Measurements from ENCODE around the gene CABCOCO1. TPM values are rescaled to one million over a fixed set of nuclear protein-coding genes. Genes with fewer than 3 reads are reported as not detected.

CABCOCO1 gene
- total RNA-seq (2014; rRNA removed; shearing (Covaris generic); ENCODE audit: low replicate concordance) = 0.24 and 1.6 TPM in 2 replicates

GRCh38 chr10:61662794-61663259, at the start of gene CABCOCO1:
Gene CABCOCO1, plus strand, starts transcription at chr10:61662929. Its CDS starts 44 bp downstream, at chr10:61662973.
- DNase-seq (ENCODE audit: low read depth) = peak; percentile 78
- in situ Hi-C loops (cut with HindIII; ENCODE audit: low pct_unique_long_range_greater_than_20kb, low sequenced_read_pairs) = no loop called here

- in situ Hi-C loops (cut with HindIII; ENCODE audit: low pct_unique_long_range_greater_than_20kb, low sequenced_read_pairs) = no loop called here
- DNase-seq (ENCODE audit: low read depth) = no peak
Measured at GRCh38 chr10:61613665-61614064, 49.1 kb upstream of the CABCOCO1 start.

- DNase-seq (ENCODE audit: low read depth) = no peak
- in situ Hi-C loops (cut with HindIII; ENCODE audit: low pct_unique_long_range_greater_than_20kb, low sequenced_read_pairs) = no loop called here
Measured at GRCh38 chr10:61616611-61617010, 46.1 kb upstream of the CABCOCO1 start.

GRCh38 chr10:61617180-61617579, 45.5 kb upstream of the CABCOCO1 start:
- in situ Hi-C loops (cut with HindIII; ENCODE audit: low pct_unique_long_range_greater_than_20kb, low sequenced_read_pairs) = no loop called here
- no peak for DNase-seq (ENCODE audit: low read depth)

- in situ Hi-C loops (cut with HindIII; ENCODE audit: low pct_unique_long_range_greater_than_20kb, low sequenced_read_pairs) = no loop called here
- no peak for DNase-seq (ENCODE audit: low read depth)
Measured at GRCh38 chr10:61617586-61617985, 45.1 kb upstream of the CABCOCO1 start.

- in situ Hi-C loops (cut with HindIII; ENCODE audit: low pct_unique_long_range_greater_than_20kb, low sequenced_read_pairs) = no loop called here
- DNase-seq (ENCODE audit: low read depth) = no peak
Measured at GRCh38 chr10:61618388-61618961, 44.3 kb upstream of the CABCOCO1 start.

- in situ Hi-C loops (cut with HindIII; ENCODE audit: low pct_unique_long_range_greater_than_20kb, low sequenced_read_pairs) = no loop called here
- no peak for DNase-seq (ENCODE audit: low read depth)
Measured at GRCh38 chr10:61620506-61620905, 42.2 kb upstream of the CABCOCO1 start.

GRCh38 chr10:61621605-61622051, 41.1 kb upstream of the CABCOCO1 start:
- no peak for DNase-seq (ENCODE audit: low read depth)
- in situ Hi-C loops (cut with HindIII; ENCODE audit: low pct_unique_long_range_greater_than_20kb, low sequenced_read_pairs) = no loop called here

GRCh38 chr10:61623161-61623560, 39.6 kb upstream of the CABCOCO1 start:
- in situ Hi-C loops (cut with HindIII; ENCODE audit: low pct_unique_long_range_greater_than_20kb, low sequenced_read_pairs) = no loop called here
- DNase-seq (ENCODE audit: low read depth) = no peak

- DNase-seq (ENCODE audit: low read depth) = no peak
- in situ Hi-C loops (cut with HindIII; ENCODE audit: low pct_unique_long_range_greater_than_20kb, low sequenced_read_pairs) = no loop called here
Measured at GRCh38 chr10:61626209-61626608, 36.5 kb upstream of the CABCOCO1 start.

- in situ Hi-C loops (cut with HindIII; ENCODE audit: low pct_unique_long_range_greater_than_20kb, low sequenced_read_pairs) = no loop called here
- no peak for DNase-seq (ENCODE audit: low read depth)
Measured at GRCh38 chr10:61627266-61627665, 35.5 kb upstream of the CABCOCO1 start.

- DNase-seq (ENCODE audit: low read depth) = no peak
- in situ Hi-C loops (cut with HindIII; ENCODE audit: low pct_unique_long_range_greater_than_20kb, low sequenced_read_pairs) = no loop called here
Measured at GRCh38 chr10:61628151-61628874, 34.4 kb upstream of the CABCOCO1 start.

- DNase-seq (ENCODE audit: low read depth) = peak; percentile 85
- in situ Hi-C loops (cut with HindIII; ENCODE audit: low pct_unique_long_range_greater_than_20kb, low sequenced_read_pairs) = no loop called here
Measured at GRCh38 chr10:61628875-61629513, 33.7 kb upstream of the CABCOCO1 start.

GRCh38 chr10:61629576-61629975, 33.2 kb upstream of the CABCOCO1 start:
- DNase-seq (ENCODE audit: low read depth) = no peak
- in situ Hi-C loops (cut with HindIII; ENCODE audit: low pct_unique_long_range_greater_than_20kb, low sequenced_read_pairs) = no loop called here

GRCh38 chr10:61632057-61632670, 30.6 kb upstream of the CABCOCO1 start:
- peak; percentile 60 for DNase-seq (ENCODE audit: low read depth)
- in situ Hi-C loops (cut with HindIII; ENCODE audit: low pct_unique_long_range_greater_than_20kb, low sequenced_read_pairs) = no loop called here

GRCh38 chr10:61633665-61634064, 29.1 kb upstream of the CABCOCO1 start:
- in situ Hi-C loops (cut with HindIII; ENCODE audit: low pct_unique_long_range_greater_than_20kb, low sequenced_read_pairs) = no loop called here
- DNase-seq (ENCODE audit: low read depth) = no peak

- DNase-seq (ENCODE audit: low read depth) = no peak
Measured at GRCh38 chr10:61634746-61635145, 28.0 kb upstream of the CABCOCO1 start.

GRCh38 chr10:61635471-61635870, 27.3 kb upstream of the CABCOCO1 start:
- in situ Hi-C loops (cut with HindIII; ENCODE audit: low pct_unique_long_range_greater_than_20kb, low sequenced_read_pairs) = no loop called here
- no peak for DNase-seq (ENCODE audit: low read depth)

More at GRCh38 chr10:61634746-61635145, 28.0 kb upstream of the CABCOCO1 start:
- in situ Hi-C loops (cut with HindIII; ENCODE audit: low pct_unique_long_range_greater_than_20kb, low sequenced_read_pairs) = no loop called here

GRCh38 chr10:61635932-61636331, 26.8 kb upstream of the CABCOCO1 start:
- in situ Hi-C loops (cut with HindIII; ENCODE audit: low pct_unique_long_range_greater_than_20kb, low sequenced_read_pairs) = no loop called here
- peak; percentile 48 for DNase-seq (ENCODE audit: low read depth)
